Measurements from ENCODE around the gene CA11. TPM values are rescaled to one million over a fixed set of nuclear protein-coding genes. Genes with fewer than 3 reads are reported as not detected.

The CA11 gene
- total RNA-seq, 1 experiment from 2014 or later, result 12.6 TPM

DNA sequence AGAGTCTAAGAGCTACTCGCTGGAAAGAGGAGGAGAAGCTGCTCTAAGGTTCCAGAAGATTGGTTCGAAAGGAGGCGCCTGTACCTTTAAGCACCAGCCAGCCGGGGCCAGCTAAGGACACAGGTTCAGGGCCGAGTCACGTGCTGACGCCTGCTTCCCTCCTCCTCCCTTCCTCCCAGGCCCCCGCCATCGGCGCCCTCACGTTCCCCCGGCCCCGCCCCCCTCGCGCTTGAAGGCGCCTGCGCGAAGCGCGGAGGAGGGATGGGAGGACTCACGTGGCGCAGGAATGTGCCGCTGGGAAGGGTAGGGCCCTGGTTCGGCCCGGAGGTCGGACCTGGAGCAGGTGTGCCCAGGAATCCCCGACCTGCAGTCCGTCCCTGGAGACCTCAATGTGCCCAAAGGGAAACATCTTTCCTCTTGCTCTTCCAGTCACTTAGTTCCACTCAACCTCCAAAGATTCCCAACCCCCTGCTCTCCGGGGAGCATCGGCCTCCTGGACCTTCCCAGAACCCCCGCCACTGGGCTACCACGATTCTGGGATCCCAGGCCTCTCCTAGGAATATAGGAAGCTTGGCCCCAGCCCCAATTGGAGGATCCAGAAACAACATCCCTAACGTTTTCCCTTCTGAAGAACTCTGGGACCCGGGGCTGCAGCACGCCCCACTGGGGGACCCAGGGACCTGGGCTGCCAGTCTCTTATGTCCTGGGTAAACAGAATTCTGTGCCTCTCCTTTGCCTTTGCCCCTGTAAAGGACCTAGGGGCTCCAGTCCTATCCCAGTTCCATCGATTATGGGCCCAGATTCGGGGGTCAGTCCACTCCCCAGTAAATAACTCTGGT is 11.3 kb downstream of the CA11 start:
- ChIA-PET CTCF (no interaction called here), POLR2A (no interaction called here)
- peak overlapping the region; percentile 96 for H3K27ac ChIP-seq (ENCODE audit: low read length)
- no peak for DNase-seq (ENCODE audit: low read depth, low spot score)
- intact Hi-C loops (cut with micrococcal nuclease; ENCODE audit: unreplicated experiment), result no loop called here
- H3K4me1 ChIP-seq (ENCODE audit: control insufficient read depth, insufficient read depth, low read length), result peaks cover 28% of the 10 kb centered on the region
- H3K9me3 ChIP-seq (ENCODE audit: control insufficient read depth, insufficient read depth, low read depth, low read length), result no peaks in the 10 kb centered on the region
- peak; percentile 53 for ATAC-seq
- no peaks in the 10 kb centered on the region for H3K27me3 ChIP-seq (ENCODE audit: control insufficient read depth, insufficient read depth, low read length)
- peak; percentile 64 for TF ChIP-seq POLR2AphosphoS5 (IDR thresholded peaks at IDR 0.05; ENCODE audit: low read depth, low read length)
- TF ChIP-seq, protein P1, sequence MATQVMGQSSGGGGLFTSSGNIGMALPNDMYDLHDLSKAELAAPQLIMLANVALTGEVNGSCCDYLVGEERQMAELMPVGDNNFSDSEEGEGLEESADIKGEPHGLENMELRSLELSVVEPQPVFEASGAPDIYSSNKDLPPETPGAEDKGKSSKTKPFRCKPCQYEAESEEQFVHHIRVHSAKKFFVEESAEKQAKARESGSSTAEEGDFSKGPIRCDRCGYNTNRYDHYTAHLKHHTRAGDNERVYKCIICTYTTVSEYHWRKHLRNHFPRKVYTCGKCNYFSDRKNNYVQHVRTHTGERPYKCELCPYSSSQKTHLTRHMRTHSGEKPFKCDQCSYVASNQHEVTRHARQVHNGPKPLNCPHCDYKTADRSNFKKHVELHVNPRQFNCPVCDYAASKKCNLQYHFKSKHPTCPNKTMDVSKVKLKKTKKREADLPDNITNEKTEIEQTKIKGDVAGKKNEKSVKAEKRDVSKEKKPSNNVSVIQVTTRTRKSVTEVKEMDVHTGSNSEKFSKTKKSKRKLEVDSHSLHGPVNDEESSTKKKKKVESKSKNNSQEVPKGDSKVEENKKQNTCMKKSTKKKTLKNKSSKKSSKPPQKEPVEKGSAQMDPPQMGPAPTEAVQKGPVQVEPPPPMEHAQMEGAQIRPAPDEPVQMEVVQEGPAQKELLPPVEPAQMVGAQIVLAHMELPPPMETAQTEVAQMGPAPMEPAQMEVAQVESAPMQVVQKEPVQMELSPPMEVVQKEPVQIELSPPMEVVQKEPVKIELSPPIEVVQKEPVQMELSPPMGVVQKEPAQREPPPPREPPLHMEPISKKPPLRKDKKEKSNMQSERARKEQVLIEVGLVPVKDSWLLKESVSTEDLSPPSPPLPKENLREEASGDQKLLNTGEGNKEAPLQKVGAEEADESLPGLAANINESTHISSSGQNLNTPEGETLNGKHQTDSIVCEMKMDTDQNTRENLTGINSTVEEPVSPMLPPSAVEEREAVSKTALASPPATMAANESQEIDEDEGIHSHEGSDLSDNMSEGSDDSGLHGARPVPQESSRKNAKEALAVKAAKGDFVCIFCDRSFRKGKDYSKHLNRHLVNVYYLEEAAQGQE (IDR thresholded peaks at IDR 0.05; ENCODE audit: insufficient read depth in 1 of 2, low read depth in 2 of 2, low read length in 1 of 2), result no peak
- no peaks in the 10 kb centered on the region; the same call in 1 of the 2 replicates for H3K36me3 ChIP-seq (ENCODE audit: control insufficient read depth, insufficient read depth, low read length)
- no TSS peak for BruUV-seq (replicated peaks)
- peak overlapping the region; percentile 22 to 52 for H3K4me3 ChIP-seq (ENCODE audit: low read depth in 2 of 2, low read length in 2 of 2)
- in situ Hi-C loops (cut with HindIII; ENCODE audit: low pct_unique_long_range_greater_than_20kb, low sequenced_read_pairs), result no loop called here

DNA sequence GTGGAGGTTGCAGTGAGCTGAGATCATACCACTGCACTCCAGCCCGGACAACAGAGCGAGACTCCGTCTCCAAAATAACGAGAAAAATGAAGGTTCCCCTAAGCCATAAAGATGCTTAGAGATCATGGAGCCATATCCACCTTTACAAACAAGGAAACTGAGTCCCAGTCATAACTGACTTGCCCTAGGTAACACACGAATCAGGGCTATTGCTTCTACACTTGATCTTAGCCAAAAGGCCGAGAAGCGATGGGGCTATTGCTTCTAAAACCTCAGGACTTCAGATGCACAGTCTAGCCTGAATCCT is 12.0 kb downstream of the CA11 start:
- TF ChIP-seq, protein P1 (IDR thresholded peaks at IDR 0.05; ENCODE audit: insufficient read depth in 1 of 2, low read depth in 2 of 2, low read length in 1 of 2), result no peak
- no peak for TF ChIP-seq POLR2AphosphoS5 (IDR thresholded peaks at IDR 0.05; ENCODE audit: low read depth, low read length)
- H3K27me3 ChIP-seq (ENCODE audit: control insufficient read depth, insufficient read depth, low read length), result no peaks in the 10 kb centered on the region
- H3K4me1 ChIP-seq (ENCODE audit: control insufficient read depth, insufficient read depth, low read length), result peaks cover 28% of the 10 kb centered on the region
- H3K4me3 ChIP-seq (ENCODE audit: low read depth in 2 of 2, low read length in 2 of 2), result peak overlapping the region; percentile 10 to 52
- in situ Hi-C loops (cut with HindIII; ENCODE audit: low pct_unique_long_range_greater_than_20kb, low sequenced_read_pairs) (no loop called here), intact Hi-C loops (cut with micrococcal nuclease; ENCODE audit: unreplicated experiment) (no loop called here)
- ChIA-PET CTCF (no interaction called here), POLR2A (no interaction called here)
- ATAC-seq (no peak), DNase-seq (ENCODE audit: low read depth, low spot score) (no peak)
- H3K36me3 ChIP-seq (ENCODE audit: control insufficient read depth, insufficient read depth, low read length), result no peaks in the 10 kb centered on the region; the same call in 1 of the 2 replicates
- no TSS peak for BruUV-seq (replicated peaks)
- H3K9me3 ChIP-seq (ENCODE audit: control insufficient read depth, insufficient read depth, low read depth, low read length), result no peaks in the 10 kb centered on the region
- H3K27ac ChIP-seq (ENCODE audit: low read length), result peak overlapping the region; percentile 96
